GM23338 (cell line): ENCODE measurements around the gene CNTNAP3.
"Not testable (repeated sequence)": the region's sequence is repeated elsewhere in the genome, so short reads cannot be mapped to it uniquely, and the experiment has no call there.

Experiments
- CREB1 ChIP-seq: fragments of 250-450 bp; sonication (Bioruptor Pico); IDR thresholded peaks from 2 replicates; pipeline ENCODE4 v1.5.0; 2020; ENCODE audit warnings: low read depth, mild to moderate bottlenecking, moderate library complexity
- EZH2 ChIP-seq: fragments of 200-600 bp; sonication (generic); IDR thresholded peaks from one replicate; pipeline ENCODE4 v1.8.0; 2017; ENCODE audit warnings: antibody characterized with exemption, mild to moderate bottlenecking, low read depth; ENCODE audit not compliant: unreplicated experiment
- EZH2phosphoT487 ChIP-seq: fragments of 200-600 bp; sonication (generic); IDR thresholded peaks from one replicate; pipeline ENCODE4 v1.8.1; 2018; ENCODE audit warnings: antibody characterized with exemption; ENCODE audit not compliant: unreplicated experiment
- JUNB ChIP-seq: IDR thresholded peaks from one replicate; pipeline ENCODE4 v1.6.1; 2016; ENCODE audit warnings: antibody characterized with exemption; ENCODE audit not compliant: unreplicated experiment
- POLR2AphosphoS5 ChIP-seq: IDR thresholded peaks from 2 replicates; pipeline ENCODE4 v1.6.1; 2016; ENCODE audit warnings: antibody characterized with exemption, low read depth
- STAT1 ChIP-seq: IDR thresholded peaks from one replicate; pipeline ENCODE4 v1.6.1; 2016; ENCODE audit warnings: antibody characterized with exemption; ENCODE audit not compliant: unreplicated experiment
- TF ChIP-seq, protein P1 (sequence below), 2 experiments: fragments of 200-600 bp in 1 of 2; sonication (generic) in 1 of 2; conservative IDR thresholded peaks; 2 replicates each; pipeline versions ENCODE4 v1.5.1 to v1.6.1; 2016 to 2017; ENCODE audit warnings: antibody characterized with exemption in 2 of 2, low read depth in 2 of 2, mild to moderate bottlenecking in 2 of 2, moderate library complexity in 1 of 2
- TF ChIP-seq, protein P2 (sequence below): IDR thresholded peaks from one replicate; pipeline ENCODE4 v1.6.1; 2018; ENCODE audit warnings: antibody characterized with exemption; ENCODE audit not compliant: unreplicated experiment

DNA sequence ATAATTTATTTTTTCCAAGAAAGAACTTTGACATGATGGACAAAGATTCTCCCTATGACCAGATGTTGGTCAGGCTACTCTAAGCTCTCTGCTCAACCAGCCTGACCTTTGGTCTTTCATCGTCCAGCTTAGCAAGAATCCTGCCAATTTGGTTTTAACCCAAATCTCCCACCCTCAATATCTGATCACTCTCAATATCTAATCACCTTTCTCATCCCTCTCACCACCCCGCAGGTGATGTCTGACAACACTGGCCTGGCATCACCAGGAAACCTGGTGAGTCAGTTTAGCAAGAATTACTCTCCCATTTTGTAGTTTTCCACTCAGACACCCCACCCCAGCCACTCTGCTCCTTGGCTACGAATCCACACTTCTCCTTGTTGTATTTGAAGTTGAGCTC, 207.9 kb downstream of the CNTNAP3 start:
- TF ChIP-seq EZH2; POLR2AphosphoS5; STAT1; EZH2phosphoT487; CREB1 (CRISPR knock-in tag); JUNB: not testable (repeated sequence)
- TF ChIP-seq, protein P1, sequence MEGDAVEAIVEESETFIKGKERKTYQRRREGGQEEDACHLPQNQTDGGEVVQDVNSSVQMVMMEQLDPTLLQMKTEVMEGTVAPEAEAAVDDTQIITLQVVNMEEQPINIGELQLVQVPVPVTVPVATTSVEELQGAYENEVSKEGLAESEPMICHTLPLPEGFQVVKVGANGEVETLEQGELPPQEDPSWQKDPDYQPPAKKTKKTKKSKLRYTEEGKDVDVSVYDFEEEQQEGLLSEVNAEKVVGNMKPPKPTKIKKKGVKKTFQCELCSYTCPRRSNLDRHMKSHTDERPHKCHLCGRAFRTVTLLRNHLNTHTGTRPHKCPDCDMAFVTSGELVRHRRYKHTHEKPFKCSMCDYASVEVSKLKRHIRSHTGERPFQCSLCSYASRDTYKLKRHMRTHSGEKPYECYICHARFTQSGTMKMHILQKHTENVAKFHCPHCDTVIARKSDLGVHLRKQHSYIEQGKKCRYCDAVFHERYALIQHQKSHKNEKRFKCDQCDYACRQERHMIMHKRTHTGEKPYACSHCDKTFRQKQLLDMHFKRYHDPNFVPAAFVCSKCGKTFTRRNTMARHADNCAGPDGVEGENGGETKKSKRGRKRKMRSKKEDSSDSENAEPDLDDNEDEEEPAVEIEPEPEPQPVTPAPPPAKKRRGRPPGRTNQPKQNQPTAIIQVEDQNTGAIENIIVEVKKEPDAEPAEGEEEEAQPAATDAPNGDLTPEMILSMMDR (conservative IDR thresholded peaks at IDR 0.05; ENCODE audit: low read depth in 2 of 2), result not testable (repeated sequence)
- TF ChIP-seq, protein P2, sequence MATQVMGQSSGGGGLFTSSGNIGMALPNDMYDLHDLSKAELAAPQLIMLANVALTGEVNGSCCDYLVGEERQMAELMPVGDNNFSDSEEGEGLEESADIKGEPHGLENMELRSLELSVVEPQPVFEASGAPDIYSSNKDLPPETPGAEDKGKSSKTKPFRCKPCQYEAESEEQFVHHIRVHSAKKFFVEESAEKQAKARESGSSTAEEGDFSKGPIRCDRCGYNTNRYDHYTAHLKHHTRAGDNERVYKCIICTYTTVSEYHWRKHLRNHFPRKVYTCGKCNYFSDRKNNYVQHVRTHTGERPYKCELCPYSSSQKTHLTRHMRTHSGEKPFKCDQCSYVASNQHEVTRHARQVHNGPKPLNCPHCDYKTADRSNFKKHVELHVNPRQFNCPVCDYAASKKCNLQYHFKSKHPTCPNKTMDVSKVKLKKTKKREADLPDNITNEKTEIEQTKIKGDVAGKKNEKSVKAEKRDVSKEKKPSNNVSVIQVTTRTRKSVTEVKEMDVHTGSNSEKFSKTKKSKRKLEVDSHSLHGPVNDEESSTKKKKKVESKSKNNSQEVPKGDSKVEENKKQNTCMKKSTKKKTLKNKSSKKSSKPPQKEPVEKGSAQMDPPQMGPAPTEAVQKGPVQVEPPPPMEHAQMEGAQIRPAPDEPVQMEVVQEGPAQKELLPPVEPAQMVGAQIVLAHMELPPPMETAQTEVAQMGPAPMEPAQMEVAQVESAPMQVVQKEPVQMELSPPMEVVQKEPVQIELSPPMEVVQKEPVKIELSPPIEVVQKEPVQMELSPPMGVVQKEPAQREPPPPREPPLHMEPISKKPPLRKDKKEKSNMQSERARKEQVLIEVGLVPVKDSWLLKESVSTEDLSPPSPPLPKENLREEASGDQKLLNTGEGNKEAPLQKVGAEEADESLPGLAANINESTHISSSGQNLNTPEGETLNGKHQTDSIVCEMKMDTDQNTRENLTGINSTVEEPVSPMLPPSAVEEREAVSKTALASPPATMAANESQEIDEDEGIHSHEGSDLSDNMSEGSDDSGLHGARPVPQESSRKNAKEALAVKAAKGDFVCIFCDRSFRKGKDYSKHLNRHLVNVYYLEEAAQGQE, result not testable (repeated sequence)
